ENCODE data around the gene KANSL1L.
A peak's percentile ranks its signal among the peaks of the same experiment; 100 is the strongest.
"Not testable (repeated sequence)": the region's sequence is repeated elsewhere in the genome, so short reads cannot be mapped to it uniquely, and the experiment has no call there.

The KANSL1L gene

GRCh38 chr2:210171309-210172218 lies at the start of gene KANSL1L:
Gene KANSL1L, minus strand, starts transcription at chr2:210171409. Its CDS starts 16,827 bp downstream, at chr2:210154582.
- peak; percentile 97 for DNase-seq (ENCODE audit: low spot score)

GRCh38 chr2:210215120-210215519 lies 43.9 kb upstream of the KANSL1L start:
- DNase-seq (ENCODE audit: low spot score), result no peak

GRCh38 chr2:210210185-210210584 lies 39.0 kb upstream of the KANSL1L start:
- no peak for DNase-seq (ENCODE audit: low spot score)

GRCh38 chr2:210207929-210208328 lies 36.7 kb upstream of the KANSL1L start:
- no peak for DNase-seq (ENCODE audit: low spot score)

- DNase-seq (ENCODE audit: low spot score), result no peak
These were observed 32.3 kb upstream of the KANSL1L start for GRCh38 chr2:210203558-210203957.

GRCh38 chr2:210203147-210203546 lies 31.9 kb upstream of the KANSL1L start:
- DNase-seq (ENCODE audit: low spot score), result no peak

GRCh38 chr2:210199854-210200253 lies 28.6 kb upstream of the KANSL1L start:
- DNase-seq (ENCODE audit: low spot score), result no peak

- peak; percentile 64 for DNase-seq (ENCODE audit: low spot score)
These were observed 28.1 kb upstream of the KANSL1L start for GRCh38 chr2:210199186-210199765.

GRCh38 chr2:210198326-210198725 lies 27.1 kb upstream of the KANSL1L start:
- no peak for DNase-seq (ENCODE audit: low spot score)

GRCh38 chr2:210197720-210198119 lies 26.5 kb upstream of the KANSL1L start:
- DNase-seq (ENCODE audit: low spot score), result no peak

GRCh38 chr2:210195101-210195852 lies 24.1 kb upstream of the KANSL1L start:
- peak; percentile 67 for DNase-seq (ENCODE audit: low spot score)

GRCh38 chr2:210190345-210190744 lies 19.1 kb upstream of the KANSL1L start:
- no peak for DNase-seq (ENCODE audit: low spot score)

GRCh38 chr2:210189452-210190138 lies 18.4 kb upstream of the KANSL1L start:
- DNase-seq (ENCODE audit: low spot score), result no peak

GRCh38 chr2:210188755-210189154 lies 17.5 kb upstream of the KANSL1L start:
- no peak for DNase-seq (ENCODE audit: low spot score)

- no peak for DNase-seq (ENCODE audit: low spot score)
These were observed 17.0 kb upstream of the KANSL1L start for GRCh38 chr2:210188190-210188589.

GRCh38 chr2:210183936-210184335 lies 12.7 kb upstream of the KANSL1L start:
- DNase-seq (ENCODE audit: low spot score), result not testable (repeated sequence)

- not testable (repeated sequence) for DNase-seq (ENCODE audit: low spot score)
These were observed 10.4 kb upstream of the KANSL1L start for GRCh38 chr2:210181606-210182088.

- not testable (repeated sequence) for DNase-seq (ENCODE audit: low spot score)
These were observed 9.9 kb upstream of the KANSL1L start for GRCh38 chr2:210181033-210181605.

GRCh38 chr2:210180477-210180876 lies 9.3 kb upstream of the KANSL1L start:
- no peak for DNase-seq (ENCODE audit: low spot score)

- DNase-seq (ENCODE audit: low spot score), result no peak
These were observed 8.3 kb upstream of the KANSL1L start for GRCh38 chr2:210179351-210179990.

GRCh38 chr2:210177769-210178168 lies 6.6 kb upstream of the KANSL1L start:
- no peak for DNase-seq (ENCODE audit: low spot score)
